ENCODE results near the gene C1QTNF9. TPM values are rescaled to one million over a fixed set of nuclear protein-coding genes. Genes with fewer than 3 reads are reported as not detected.

C1QTNF9 gene
- total RNA-seq, 1 experiment from 2014 or later = not detected

DNA sequence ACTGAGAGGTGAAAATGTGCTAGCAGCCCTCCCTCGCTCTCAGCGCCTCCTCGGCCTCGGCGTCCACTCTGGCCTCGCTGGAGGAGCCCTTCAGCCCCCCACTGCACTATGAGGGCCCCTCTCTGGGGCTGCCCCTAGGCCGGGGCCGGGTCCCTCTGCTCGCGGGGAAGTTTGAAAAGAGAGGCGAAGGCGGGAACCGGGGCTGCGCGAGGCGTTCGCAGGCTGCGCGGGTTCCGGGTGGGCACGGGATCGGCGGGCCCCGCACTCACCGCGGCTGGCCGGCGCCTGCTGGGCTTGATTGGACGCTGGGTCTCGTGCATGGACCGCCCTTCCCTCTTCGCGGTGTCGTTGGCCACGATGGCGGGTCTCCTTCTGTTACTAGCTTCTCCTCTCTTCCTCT, 29.3 kb downstream of the C1QTNF9 start:
- H3K4me3 ChIP-seq (ENCODE audit: low read depth in 2 of 2, low read length in 2 of 2) = no peak overlapping the region
- H3K36me3 ChIP-seq (ENCODE audit: control insufficient read depth, insufficient read depth, low read length) = no peaks in the 10 kb centered on the region
- ChIA-PET POLR2A (no interaction called here), CTCF (no interaction called here)
- DNase-seq (ENCODE audit: low read depth, low spot score) (no peak), ATAC-seq (no peak)
- H3K27me3 ChIP-seq (ENCODE audit: control insufficient read depth, insufficient read depth, low read length) = no peaks in the 10 kb centered on the region
- intact Hi-C loops (cut with micrococcal nuclease; ENCODE audit: unreplicated experiment) (no loop called here), in situ Hi-C loops (cut with HindIII; ENCODE audit: low pct_unique_long_range_greater_than_20kb, low sequenced_read_pairs) (no loop called here)
- no TSS peak for BruUV-seq (replicated peaks)
- TF ChIP-seq, protein P1, sequence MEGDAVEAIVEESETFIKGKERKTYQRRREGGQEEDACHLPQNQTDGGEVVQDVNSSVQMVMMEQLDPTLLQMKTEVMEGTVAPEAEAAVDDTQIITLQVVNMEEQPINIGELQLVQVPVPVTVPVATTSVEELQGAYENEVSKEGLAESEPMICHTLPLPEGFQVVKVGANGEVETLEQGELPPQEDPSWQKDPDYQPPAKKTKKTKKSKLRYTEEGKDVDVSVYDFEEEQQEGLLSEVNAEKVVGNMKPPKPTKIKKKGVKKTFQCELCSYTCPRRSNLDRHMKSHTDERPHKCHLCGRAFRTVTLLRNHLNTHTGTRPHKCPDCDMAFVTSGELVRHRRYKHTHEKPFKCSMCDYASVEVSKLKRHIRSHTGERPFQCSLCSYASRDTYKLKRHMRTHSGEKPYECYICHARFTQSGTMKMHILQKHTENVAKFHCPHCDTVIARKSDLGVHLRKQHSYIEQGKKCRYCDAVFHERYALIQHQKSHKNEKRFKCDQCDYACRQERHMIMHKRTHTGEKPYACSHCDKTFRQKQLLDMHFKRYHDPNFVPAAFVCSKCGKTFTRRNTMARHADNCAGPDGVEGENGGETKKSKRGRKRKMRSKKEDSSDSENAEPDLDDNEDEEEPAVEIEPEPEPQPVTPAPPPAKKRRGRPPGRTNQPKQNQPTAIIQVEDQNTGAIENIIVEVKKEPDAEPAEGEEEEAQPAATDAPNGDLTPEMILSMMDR (IDR thresholded peaks at IDR 0.05) = no peak
- TF ChIP-seq SIN3A (IDR thresholded peaks at IDR 0.05; ENCODE audit: borderline replicate concordance, insufficient read depth, low read depth, low read length) (no peak), TCF7L2 (IDR thresholded peaks at IDR 0.05; ENCODE audit: low read depth, low read length) (no peak), POLR2AphosphoS5 (IDR thresholded peaks at IDR 0.05; ENCODE audit: low read depth, low read length) (no peak)
- TF ChIP-seq, protein P2, sequence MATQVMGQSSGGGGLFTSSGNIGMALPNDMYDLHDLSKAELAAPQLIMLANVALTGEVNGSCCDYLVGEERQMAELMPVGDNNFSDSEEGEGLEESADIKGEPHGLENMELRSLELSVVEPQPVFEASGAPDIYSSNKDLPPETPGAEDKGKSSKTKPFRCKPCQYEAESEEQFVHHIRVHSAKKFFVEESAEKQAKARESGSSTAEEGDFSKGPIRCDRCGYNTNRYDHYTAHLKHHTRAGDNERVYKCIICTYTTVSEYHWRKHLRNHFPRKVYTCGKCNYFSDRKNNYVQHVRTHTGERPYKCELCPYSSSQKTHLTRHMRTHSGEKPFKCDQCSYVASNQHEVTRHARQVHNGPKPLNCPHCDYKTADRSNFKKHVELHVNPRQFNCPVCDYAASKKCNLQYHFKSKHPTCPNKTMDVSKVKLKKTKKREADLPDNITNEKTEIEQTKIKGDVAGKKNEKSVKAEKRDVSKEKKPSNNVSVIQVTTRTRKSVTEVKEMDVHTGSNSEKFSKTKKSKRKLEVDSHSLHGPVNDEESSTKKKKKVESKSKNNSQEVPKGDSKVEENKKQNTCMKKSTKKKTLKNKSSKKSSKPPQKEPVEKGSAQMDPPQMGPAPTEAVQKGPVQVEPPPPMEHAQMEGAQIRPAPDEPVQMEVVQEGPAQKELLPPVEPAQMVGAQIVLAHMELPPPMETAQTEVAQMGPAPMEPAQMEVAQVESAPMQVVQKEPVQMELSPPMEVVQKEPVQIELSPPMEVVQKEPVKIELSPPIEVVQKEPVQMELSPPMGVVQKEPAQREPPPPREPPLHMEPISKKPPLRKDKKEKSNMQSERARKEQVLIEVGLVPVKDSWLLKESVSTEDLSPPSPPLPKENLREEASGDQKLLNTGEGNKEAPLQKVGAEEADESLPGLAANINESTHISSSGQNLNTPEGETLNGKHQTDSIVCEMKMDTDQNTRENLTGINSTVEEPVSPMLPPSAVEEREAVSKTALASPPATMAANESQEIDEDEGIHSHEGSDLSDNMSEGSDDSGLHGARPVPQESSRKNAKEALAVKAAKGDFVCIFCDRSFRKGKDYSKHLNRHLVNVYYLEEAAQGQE (IDR thresholded peaks at IDR 0.05; ENCODE audit: insufficient read depth in 1 of 2, low read depth in 2 of 2, low read length in 1 of 2) = no peak
- H3K9me3 ChIP-seq (ENCODE audit: control insufficient read depth, insufficient read depth, low read depth, low read length) = no peaks in the 10 kb centered on the region
- no peak overlapping the region for H3K27ac ChIP-seq (ENCODE audit: low read length)
- H3K4me1 ChIP-seq (ENCODE audit: control insufficient read depth, insufficient read depth, low read length) = no peaks in the 10 kb centered on the region

DNA sequence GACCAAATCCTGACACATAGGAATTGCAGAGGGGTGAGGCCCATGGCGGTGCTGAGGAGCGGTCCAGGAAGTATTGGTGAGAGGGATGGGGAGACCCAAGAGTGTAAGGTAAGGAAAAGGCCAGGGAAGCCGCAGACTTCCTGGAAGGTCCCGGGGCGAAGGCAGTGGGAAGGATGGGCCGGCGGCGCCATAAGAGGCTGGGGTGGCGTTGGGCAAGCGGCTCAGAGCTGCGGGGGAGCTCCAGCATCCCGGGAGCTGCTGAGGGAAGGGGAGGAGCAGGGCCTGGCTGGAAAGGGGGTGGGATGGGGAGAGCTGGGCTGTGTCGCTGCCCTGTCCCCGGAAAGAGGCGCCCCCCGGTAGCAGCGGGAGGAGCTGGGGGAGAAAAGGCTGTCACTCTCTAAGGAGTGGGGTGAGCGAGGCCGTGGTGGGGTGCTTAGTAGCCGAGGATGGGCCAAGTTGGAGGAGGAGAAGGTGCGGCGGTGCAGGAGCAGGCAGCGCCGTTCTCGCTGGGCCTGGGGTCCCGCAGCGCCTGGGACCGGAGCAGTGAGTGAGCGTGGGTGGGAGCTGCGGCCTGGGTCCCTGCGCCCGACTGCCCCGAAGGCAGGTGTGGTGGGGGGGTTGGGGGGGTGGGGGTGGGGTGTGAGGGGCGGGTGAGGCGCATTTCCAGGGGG, 30.7 kb downstream of the C1QTNF9 start:
- H3K4me3 ChIP-seq (ENCODE audit: low read depth in 2 of 2, low read length in 2 of 2) = no peak overlapping the region
- ChIA-PET CTCF (no interaction called here), POLR2A (no interaction called here)
- BruUV-seq (replicated peaks) = no TSS peak
- TF ChIP-seq, protein P1 (IDR thresholded peaks at IDR 0.05) = no peak
- TF ChIP-seq, protein P2 (IDR thresholded peaks at IDR 0.05; ENCODE audit: insufficient read depth in 1 of 2, low read depth in 2 of 2, low read length in 1 of 2) = no peak
- TF ChIP-seq TCF7L2 (IDR thresholded peaks at IDR 0.05; ENCODE audit: low read depth, low read length) (no peak), SIN3A (IDR thresholded peaks at IDR 0.05; ENCODE audit: borderline replicate concordance, insufficient read depth, low read depth, low read length) (no peak), POLR2AphosphoS5 (IDR thresholded peaks at IDR 0.05; ENCODE audit: low read depth, low read length) (no peak)
- H3K27ac ChIP-seq (ENCODE audit: low read length) = no peak overlapping the region
- no peaks in the 10 kb centered on the region for H3K4me1 ChIP-seq (ENCODE audit: control insufficient read depth, insufficient read depth, low read length)
- DNase-seq (ENCODE audit: low read depth, low spot score) (no peak), ATAC-seq (no peak)
- no peaks in the 10 kb centered on the region for H3K9me3 ChIP-seq (ENCODE audit: control insufficient read depth, insufficient read depth, low read depth, low read length)
- in situ Hi-C loops (cut with HindIII; ENCODE audit: low pct_unique_long_range_greater_than_20kb, low sequenced_read_pairs) = no loop called here
- H3K36me3 ChIP-seq (ENCODE audit: control insufficient read depth, insufficient read depth, low read length) = no peaks in the 10 kb centered on the region
- H3K27me3 ChIP-seq (ENCODE audit: control insufficient read depth, insufficient read depth, low read length) = no peaks in the 10 kb centered on the region
- intact Hi-C loops (cut with micrococcal nuclease; ENCODE audit: unreplicated experiment) = no loop called here

All from Panc1 (cell line).